GM19035 (cell line): ENCODE results near the gene AFF1.
"Not testable (repeated sequence)": the region's sequence is repeated elsewhere in the genome, so short reads cannot be mapped to it uniquely, and the experiment has no call there.

Experiments
- ATAC-seq: cut with Tn5 transposase; IDR thresholded peaks from one replicate; pipeline ENCODE4 v1.9.1; 2021; ENCODE audit not compliant: unreplicated experiment

The AFF1 gene

DNA sequence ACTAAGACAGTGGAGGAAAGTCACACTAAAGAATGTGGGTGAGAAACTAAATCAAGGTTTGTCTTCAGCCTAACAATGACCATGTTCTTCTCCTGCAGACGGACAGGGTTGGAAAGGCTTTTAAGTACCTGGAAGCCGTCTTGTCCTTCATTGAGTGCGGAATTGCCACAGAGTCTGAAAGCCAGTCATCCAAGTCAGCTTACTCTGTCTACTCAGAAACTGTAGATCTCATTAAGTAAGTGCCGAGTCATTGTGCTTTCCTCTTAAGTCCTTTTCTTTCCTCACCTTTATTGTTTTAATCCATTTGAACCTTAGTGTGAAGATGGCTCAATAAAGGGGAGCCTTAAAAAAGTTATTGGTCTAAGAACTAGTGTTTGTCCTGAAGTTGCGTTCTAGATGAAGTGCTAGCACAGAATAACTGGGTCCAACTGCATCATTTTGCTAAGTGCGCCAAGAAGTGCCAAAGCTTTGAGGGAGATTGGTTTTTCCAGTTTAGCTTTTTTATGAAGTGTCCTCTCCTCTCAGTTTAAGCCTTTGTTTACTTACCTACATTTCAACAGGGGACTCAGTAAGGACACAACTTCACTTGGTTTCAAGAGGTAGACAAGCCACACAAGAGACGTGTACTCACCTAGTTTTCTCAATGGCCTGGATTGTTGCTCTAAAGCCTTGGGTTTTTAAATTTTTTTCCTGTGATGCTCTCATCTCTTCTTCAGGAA is 196.3 kb downstream of the AFF1 start:
- no peak for ATAC-seq

DNA sequence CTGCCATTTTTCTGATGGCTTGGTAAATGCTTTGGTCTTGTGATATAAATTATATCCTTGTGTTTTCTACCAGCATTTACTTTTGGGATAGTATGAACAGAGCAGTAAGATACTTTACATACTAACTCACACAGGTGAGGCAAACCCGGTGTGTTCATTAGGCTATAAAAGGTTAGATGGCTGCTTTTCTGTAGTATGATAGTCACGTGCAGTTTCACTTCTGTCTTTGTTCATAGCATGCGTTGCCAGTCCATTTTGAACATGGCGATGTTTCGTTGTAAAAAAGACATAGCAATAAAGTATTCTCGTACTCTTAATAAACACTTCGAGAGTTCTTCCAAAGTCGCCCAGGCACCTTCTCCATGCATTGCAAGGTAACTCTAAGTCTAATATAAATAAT is 197.2 kb downstream of the AFF1 start:
- no peak for ATAC-seq

DNA sequence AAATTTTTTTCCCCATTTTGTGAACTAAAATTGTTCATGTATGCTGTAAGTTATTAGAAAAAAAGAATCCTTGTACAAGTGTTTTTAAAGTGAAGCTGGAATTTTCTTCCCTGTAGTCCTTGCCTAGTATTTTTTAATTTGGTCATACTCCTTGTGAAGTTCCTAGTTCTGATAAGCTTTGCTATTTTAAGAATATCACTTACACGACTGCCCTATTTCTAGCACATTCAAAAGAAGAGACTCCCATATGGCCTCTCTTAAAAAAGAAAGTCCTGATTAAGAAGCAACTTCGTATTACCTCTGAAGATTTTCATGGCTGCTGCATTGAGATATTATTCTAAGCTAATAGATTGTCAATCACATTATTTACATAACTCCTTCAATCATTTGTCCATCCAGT is 198.4 kb downstream of the AFF1 start:
- ATAC-seq, result no peak

DNA sequence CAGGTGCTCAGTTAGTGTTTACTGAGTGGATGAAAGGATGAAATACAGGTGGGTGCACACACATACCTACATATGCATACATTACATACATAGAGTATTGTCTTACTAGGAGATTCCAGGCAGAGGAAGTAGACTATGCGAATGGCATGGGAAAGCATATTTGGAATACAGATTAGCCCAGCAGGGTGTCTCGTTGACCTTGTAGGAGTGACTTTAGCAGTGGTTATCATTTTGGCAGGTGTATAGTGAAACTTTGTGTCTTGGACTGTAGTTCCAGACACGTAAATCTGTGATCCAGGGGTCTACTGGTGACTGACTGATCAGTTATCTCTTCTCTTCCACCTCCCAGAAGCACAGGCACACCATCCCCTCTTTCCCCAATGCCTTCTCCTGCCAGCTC is 199.3 kb downstream of the AFF1 start:
- ATAC-seq, result no peak

DNA sequence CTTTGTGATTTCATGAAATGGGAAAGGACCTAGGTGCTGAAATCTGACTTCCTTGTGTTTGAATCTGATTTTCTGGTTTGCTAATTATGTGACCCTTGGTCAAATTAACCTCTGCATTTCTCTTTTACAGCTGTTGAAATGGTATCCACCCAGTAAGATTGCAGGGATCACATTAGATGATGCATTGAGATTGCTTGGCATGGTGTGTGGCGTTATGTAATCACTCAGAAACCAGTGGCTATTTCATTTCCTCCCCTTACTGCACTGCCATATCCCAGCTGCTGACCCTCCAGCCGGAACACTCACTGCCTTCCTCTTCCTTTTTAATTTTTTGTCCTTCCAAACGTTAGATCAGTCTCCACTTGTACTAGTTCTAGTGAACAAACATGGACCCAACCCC is 206.6 kb downstream of the AFF1 start:
- ATAC-seq, result no peak

DNA sequence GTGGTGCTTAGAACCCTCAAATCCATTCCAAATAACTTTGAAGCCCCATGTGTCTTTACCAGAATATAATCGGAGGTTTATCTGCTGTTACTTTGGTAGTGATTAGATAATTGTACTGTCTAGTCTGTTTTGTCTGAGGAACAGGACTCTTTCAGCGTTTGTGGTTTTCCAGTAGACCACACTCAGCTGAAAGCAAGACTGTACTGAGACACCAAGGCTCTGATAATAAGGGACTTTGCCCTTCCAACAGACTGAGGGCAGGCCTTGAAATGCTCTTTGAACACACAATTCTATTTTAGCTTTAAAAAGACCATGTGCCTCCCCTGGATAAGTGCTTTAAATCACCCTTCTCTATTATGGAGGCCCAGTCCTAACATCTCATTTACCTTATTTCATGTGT is 209.5 kb downstream of the AFF1 start:
- no peak for ATAC-seq

DNA sequence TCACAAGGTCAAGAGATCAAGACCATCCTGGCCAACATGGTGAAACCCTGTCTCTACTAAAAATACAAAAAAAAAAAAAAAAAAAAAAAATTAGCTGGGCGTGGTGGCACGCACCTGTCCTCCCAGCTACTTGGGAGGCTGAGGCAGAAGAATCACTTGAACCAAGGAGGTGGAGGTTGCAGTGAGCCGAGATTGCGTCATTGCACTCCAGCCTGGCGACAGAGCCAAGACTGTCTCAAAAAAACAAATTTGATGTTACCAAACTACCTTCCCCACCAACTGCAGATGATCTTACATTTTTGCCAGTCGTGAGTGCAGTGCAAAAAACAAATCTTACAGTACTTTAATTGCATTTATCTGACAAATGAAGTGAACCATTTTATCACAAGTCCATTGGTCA is 211.1 kb downstream of the AFF1 start:
- not testable (repeated sequence) for ATAC-seq

DNA sequence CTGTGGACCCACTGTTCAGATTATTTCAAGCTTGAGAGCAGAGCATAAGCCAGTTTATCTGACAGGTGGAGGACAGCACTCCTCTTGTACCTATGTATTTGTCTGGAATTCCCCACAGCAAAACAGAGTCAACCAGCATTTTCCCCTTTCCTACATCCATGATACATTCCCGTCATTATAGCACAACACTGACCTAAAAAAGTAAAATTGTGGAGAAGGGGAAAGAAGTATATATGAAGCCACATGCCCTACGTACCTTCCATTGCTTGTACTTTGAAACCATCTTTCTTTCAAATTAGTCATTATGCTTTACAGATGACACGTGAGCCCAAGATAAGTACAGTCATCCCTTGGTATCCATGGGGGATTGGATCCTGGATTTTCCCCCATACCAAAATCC is 212.3 kb downstream of the AFF1 start:
- ATAC-seq, result no peak

DNA sequence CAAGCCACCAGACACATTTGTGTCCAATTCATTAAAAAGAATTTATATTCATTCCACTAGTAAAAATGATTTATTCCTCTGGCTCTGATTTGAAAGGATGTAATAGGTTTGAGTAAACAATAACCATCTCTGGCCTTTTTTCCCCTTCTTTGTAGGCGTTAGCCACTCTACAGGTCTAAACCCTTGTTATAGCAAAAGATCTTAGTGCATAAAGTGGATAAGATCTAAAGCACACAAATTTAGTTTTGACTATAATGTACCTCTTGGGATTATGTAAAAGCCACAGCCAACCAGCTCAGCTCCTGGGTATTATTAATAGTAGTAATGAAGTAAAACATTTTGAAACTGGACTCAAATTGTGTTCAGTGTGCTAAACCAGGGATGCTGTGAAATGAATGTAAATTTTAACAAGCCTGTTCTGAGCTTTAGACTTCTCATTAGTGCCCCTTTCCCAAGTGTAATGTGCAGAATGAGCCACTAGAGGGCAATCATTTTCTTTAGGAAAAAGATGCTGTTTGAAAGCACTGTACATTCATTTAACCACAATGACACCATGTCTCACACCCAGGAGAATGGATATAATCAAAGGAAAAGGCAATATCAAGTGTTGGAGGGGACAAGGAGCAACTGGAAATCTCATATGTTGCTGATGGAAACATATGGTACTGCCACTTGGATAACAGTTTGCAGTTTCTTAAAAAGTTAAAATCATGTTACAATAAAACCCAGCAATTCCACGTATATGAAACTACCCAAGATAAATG is 215.9 kb downstream of the AFF1 start:
- peak; percentile 61 for ATAC-seq

DNA sequence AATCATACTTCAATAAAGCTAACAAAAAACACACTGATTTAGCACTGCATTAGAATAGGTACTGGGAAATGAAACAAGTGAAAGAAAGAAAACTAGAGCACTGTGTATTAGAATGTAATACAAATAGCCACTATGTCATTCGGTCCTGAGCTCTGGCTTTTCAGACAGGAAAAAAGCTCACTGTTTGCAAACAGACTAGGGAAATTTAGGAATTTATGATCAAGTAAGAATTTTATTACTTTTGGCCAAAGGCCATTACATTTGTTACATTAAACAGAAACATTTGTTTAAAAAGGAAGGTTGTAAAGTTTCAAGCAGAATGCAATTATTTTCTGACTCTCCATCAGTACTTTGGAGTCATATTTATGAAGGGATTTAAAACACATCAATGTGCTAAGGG is 216.9 kb downstream of the AFF1 start:
- ATAC-seq, result no peak

DNA sequence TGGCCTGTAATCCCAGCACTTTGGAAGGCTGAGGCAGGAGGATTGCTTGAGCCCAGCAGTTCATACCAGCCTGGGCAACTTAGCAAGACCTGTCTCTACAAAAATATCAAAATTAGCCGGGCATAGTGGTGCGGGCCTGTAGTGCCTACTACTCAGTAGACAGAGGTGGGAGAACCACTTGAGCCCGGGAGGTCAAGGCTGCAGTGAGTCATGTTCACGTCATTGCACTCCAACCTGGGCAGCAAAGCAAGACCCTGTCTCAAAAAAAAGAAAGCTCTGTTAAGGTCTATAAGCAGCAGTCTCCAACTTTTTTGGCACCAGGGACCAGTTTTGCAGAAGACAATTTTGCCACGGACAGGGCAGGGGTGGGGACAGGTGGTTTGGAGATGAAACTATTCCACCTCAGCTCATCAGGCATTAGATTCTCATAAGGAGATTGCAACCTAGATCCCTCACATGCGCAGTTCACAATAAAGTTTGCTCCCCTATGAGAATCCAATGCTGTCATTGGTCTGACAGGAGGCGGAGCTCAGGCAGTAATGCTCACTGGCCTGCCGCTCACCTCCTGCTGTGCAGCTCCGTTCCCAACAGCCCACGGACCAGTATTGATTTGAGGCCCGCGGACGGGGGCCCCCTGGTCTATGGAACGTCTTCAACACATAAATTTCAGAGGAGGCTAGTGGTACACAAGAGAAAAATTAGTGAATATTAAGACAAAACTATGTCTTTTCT is 217.7 kb downstream of the AFF1 start:
- no peak for ATAC-seq

DNA sequence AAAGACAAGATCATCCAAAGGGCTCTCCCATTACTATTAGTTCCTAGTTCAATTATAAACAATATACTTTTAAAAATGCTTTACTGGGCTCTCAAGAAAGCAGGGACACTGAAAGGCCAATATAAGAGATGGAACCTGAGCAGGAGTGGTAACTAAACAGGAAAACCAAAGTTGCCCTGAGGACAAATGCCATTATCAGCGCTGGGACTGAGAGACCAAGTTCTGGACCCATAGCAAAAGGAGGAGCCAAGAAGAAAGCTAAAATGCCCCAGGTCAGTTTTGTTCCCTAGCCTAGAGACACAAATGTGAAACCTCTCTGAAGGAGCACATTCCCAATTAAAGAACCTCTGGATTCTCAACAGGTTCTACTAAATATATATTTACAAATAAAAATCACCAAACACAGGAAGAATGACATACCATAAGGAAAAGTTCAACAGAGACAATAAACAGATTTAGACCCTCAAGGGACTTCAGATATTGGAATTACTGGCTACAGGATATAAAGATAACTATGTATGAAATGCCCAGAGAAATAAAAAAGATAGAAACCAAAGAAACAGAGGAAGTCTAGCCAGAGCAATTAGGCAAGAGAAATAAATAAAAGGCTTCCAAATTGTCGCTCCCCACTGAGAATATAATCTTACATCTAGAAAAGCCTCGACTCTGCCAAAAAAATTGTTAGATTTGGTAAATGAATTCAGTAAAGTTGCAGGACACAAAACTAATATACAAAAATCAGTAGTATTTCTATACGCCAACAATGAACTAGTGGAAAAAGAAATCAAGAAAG is 218.5 kb downstream of the AFF1 start:
- ATAC-seq, result no peak

DNA sequence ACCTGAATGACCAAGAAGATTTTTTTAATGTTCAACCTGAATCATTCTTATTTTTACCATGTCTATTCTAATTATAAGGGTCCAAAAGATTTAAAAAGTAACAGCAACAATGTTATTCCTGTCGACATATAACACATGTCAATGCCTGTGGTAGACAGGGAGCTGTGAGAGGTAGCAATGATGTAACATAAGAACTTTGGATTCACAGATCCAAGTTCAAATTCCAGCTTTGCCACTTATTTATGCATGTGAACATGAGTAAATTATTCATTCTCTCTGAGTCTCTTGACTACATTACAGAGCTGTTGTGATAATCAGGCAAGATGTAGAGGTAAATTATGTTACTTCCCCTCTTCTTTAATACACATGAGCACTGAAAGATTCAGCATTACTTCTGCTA is 231.1 kb downstream of the AFF1 start:
- ATAC-seq, result no peak

DNA sequence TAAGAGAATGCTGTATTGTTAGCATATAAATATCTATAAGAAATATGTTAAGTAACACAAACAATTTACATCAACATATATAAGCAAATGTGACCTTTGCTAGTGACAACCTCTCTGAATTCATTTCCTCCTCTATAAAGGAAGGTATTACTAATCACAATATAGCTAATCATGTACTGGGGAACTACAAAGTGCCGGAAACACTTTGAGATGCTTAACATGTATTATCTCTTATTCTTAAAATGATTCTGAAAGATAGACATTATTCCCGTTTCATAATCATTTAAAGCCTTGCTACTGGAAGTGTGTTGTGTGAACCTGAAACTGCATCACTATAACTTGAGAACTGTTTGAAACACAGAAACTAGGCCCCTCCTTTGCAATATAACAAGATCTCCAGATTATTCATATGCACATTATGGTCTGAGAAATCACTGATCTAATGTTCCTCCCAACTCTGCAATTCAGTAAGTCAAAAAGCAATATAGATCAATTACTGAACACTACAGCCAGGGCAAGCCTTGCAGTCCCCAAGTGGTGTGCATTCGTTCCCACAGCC is 231.6 kb downstream of the AFF1 start:
- no peak for ATAC-seq

DNA sequence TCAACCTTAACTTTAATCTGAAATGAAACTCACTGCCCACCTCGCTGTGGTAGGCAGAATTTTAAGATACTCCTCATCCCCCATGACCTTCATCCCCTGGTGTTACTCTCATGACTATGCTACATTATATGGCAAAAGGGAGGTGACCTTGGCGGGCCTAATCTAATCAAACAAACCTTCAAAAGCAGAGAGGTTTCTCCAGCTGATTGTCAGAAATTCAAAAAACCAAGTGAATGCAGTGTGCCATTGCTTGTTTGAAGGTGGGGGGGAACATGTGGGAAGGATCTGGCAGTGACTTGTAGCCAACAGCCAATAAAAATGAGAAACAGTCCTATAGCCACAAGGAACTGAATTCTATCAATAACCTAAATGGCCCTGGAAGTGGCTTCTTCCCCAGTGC is 237.1 kb downstream of the AFF1 start:
- ATAC-seq, result no peak

DNA sequence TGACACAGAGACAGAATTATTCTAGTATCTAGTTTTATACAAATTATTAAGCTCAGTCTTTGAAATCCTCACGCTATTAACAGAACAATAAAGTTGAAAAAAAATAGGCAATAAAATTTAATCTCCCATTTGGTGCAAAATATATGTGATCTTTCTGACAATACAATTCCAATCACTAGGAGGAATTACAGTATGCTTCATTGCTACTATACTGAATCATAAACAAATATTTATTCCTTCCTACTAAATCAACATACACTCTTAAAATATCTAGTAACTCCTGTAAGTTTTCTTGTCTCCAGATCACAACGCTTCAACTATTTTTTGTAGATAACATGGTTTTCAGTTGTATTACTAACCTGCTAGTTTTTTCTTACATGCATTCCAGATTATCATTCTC is 239.9 kb downstream of the AFF1 start:
- ATAC-seq, result no peak

DNA sequence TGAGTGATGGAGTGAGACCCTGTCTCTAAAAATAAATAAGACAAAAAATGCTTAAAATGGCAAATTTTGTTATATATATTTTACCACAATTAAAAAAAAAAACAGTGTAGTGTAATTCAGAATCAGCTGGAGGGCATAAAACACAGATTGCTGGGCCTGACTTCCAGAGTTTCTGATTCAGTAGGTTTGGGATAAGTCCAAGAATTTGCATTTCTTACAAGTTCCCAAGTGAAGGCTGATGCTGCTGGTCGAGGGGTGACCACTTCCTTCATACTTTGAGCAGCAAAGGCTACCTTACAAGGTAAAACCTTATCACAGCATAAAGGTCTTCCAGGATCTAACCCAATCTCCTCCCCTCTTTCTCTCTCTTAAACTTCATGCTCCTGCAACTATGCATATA is 244.9 kb downstream of the AFF1 start:
- no peak for ATAC-seq

DNA sequence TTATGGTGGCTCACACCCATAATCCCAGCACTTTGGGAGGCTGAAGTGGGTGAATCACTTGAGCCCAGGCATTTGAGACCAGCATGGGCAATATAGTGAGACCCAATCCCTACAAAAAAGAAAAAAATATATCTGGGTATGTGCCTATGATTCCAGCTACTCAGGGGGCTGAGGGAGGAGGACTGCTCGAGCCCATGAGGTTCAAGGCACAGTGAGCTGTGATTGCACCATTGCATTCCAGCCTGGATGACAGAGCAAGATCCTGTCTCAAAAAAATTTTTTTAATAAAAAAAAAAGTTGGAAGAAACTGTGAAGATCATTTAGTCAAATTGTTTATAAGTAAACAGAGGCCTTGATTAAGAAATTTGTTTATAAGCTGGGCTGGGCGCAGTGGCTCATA is 246.0 kb downstream of the AFF1 start:
- no peak for ATAC-seq

DNA sequence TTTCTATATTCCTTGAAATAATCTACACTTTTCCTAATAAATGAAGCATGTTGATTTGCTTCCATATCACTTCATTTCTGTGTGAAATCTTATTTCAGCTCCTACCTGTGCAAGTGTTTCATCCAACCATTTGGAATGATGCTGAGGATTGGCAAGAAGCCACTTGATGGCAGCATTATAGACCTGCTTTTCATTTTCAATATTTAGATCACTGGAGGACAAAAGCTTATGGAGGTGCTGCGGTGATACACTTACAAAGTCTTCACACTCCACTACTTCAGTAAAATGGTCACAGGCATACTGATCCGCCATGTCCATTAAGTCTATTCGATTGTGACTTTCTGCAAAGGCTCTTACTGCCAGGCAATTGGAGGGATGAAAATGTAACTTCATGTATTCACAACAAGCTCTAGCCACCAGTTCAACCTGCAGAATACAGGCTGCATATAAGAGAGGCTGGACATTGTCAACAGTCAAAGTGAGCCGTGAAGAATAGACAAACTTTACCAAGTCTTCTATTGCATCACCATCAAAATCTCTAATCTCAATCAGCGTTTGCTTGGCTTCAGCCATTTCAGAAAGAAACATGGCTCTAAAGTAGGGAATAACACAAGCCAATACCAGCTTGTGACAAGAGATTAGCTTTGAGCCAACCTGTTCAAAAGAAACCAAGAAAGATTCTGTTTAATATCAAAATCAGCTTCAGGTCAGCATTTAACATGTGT is 250.5 kb downstream of the AFF1 start:
- ATAC-seq, result no peak

DNA sequence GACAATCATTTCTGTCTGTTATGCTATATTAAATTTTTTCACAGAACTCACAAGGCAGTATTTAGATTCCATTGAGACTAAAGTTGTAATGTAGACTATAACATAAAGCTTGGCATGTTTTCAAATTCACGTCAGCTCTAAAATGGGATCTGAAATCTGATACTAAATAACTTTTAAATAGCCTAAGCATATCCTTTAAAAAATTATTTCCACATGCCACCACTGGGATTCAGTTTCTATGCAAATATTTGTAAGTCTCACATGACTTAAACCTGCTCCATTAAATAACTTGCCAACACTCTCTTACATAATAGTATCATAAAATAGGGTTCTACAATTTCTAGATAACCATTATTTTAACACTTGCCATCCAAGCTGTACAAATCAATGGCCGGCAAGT is 253.2 kb downstream of the AFF1 start:
- no peak for ATAC-seq
